Glomerular endothelial cell (primary cell): ENCODE results near the gene UXS1. TPM values are rescaled to one million over a fixed set of nuclear protein-coding genes. Genes with fewer than 3 reads are reported as not detected.

Source experiments
- DNase-seq: peaks from one replicate; pipeline ENCODE4 v3.0.0-alpha.2; 2011; ENCODE audit warnings: low read depth, low spot score; ENCODE audit errors: extremely low read depth
- total RNA-seq: library from RNA; depleted of rRNA; stranded (reverse); fragments of >200 nt; gene quantifications from 2 replicates; pipeline ENCODE4 v1.2.3, GENCODE V29; 2015

The UXS1 gene
- total RNA-seq, 1 donor from 2014 or later: 133 TPM

GRCh38 chr2:106054880-106055655, 139.0 kb downstream of the UXS1 start:
- DNase-seq: no peak

- no peak for DNase-seq
Measured at GRCh38 chr2:106054321-106054720, 139.8 kb downstream of the UXS1 start.

- no peak for DNase-seq
Measured at GRCh38 chr2:106053581-106053980, 140.5 kb downstream of the UXS1 start.

- DNase-seq: no peak
Measured at GRCh38 chr2:106053116-106053515, 141.0 kb downstream of the UXS1 start.

- DNase-seq: no peak
Measured at GRCh38 chr2:106044859-106045258, 149.2 kb downstream of the UXS1 start.

- no peak for DNase-seq
Measured at GRCh38 chr2:106044021-106044420, 150.1 kb downstream of the UXS1 start.
